ENCODE results near the gene SERPINB13.
A peak's percentile ranks its signal among the peaks of the same experiment; 100 is the strongest.
"Not testable (repeated sequence)": the region's sequence is repeated elsewhere in the genome, so short reads cannot be mapped to it uniquely, and the experiment has no call there.

The SERPINB13 gene

GRCh38 chr18:63590966-63591695 is 4.0 kb downstream of the SERPINB13 start:
- DNase-seq = no peak

- DNase-seq = no peak
These were observed 4.6 kb downstream of the SERPINB13 start for GRCh38 chr18:63591725-63592124.

- no peak for DNase-seq
These were observed 5.3 kb downstream of the SERPINB13 start for GRCh38 chr18:63592471-63592870.

GRCh38 chr18:63596964-63597363 is 9.8 kb downstream of the SERPINB13 start:
- no peak for DNase-seq

GRCh38 chr18:63603355-63603754 is 16.2 kb downstream of the SERPINB13 start:
- DNase-seq = no peak

- DNase-seq = no peak
These were observed 16.6 kb downstream of the SERPINB13 start for GRCh38 chr18:63603772-63604171.

GRCh38 chr18:63604791-63605567 is 17.8 kb downstream of the SERPINB13 start:
- DNase-seq = peak; percentile 92

GRCh38 chr18:63606526-63606925 is 19.4 kb downstream of the SERPINB13 start:
- DNase-seq = no peak

GRCh38 chr18:63613420-63613819 is 26.3 kb downstream of the SERPINB13 start:
- DNase-seq = peak; percentile 16

- peak; percentile 80 for DNase-seq
These were observed 30.1 kb downstream of the SERPINB13 start for GRCh38 chr18:63617049-63617914.

GRCh38 chr18:63617915-63618234 is 30.7 kb downstream of the SERPINB13 start:
- DNase-seq = no peak

- no peak for DNase-seq
These were observed 32.5 kb downstream of the SERPINB13 start for GRCh38 chr18:63619661-63620060.

GRCh38 chr18:63624863-63625262 is 37.7 kb downstream of the SERPINB13 start:
- no peak for DNase-seq

- no peak for DNase-seq
These were observed 39.3 kb downstream of the SERPINB13 start for GRCh38 chr18:63626431-63626830.

- DNase-seq = no peak
These were observed 40.7 kb downstream of the SERPINB13 start for GRCh38 chr18:63627819-63628218.

- no peak for DNase-seq
These were observed 50.6 kb downstream of the SERPINB13 start for GRCh38 chr18:63637703-63638102.

- DNase-seq = not testable (repeated sequence)
These were observed 54.1 kb downstream of the SERPINB13 start for GRCh38 chr18:63641157-63641680.

GRCh38 chr18:63642668-63643356 is 55.7 kb downstream of the SERPINB13 start:
- not testable (repeated sequence) for DNase-seq

GRCh38 chr18:63644142-63644541 is 57.0 kb downstream of the SERPINB13 start, which contains the start of gene SERPINB4:
Gene SERPINB4 (minus strand): TSS chr18:63644256. CDS start chr18:63643577, 679 bp downstream.
- DNase-seq = not testable (repeated sequence)

GRCh38 chr18:63644694-63645093 is 57.6 kb downstream of the SERPINB13 start:
- DNase-seq = not testable (repeated sequence)

GRCh38 chr18:63646936-63647335 is 59.8 kb downstream of the SERPINB13 start:
- DNase-seq = no peak

- DNase-seq = no peak
These were observed 61.1 kb downstream of the SERPINB13 start for GRCh38 chr18:63648241-63648640.

Data from NCI-H510A (cell line).